Measurements from ENCODE around the gene KDM3A. TPM values are rescaled to one million over a fixed set of nuclear protein-coding genes. Genes with fewer than 3 reads are reported as not detected.

The KDM3A gene
- total RNA-seq, 1 donor: 28.9 TPM

DNA sequence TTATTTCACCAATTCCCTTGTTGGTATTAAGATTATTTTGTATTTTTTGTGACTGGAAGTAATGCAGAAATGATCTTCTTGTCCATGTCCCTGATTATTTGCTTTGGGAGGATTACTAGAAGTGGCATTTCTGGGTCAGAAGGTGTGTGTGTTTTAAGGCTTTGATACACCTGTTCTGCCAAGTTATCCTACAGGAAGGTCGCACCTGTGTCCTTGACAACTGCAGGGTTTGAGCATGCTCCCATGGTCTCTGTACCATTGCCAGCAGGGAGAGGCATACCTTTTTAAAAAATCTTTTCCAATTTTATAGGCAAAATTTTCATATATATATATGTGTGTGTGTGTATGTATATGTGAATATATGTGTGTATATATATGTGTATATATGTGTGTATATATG, 29.7 kb downstream of the KDM3A start:
- TF ChIP-seq, protein P1, sequence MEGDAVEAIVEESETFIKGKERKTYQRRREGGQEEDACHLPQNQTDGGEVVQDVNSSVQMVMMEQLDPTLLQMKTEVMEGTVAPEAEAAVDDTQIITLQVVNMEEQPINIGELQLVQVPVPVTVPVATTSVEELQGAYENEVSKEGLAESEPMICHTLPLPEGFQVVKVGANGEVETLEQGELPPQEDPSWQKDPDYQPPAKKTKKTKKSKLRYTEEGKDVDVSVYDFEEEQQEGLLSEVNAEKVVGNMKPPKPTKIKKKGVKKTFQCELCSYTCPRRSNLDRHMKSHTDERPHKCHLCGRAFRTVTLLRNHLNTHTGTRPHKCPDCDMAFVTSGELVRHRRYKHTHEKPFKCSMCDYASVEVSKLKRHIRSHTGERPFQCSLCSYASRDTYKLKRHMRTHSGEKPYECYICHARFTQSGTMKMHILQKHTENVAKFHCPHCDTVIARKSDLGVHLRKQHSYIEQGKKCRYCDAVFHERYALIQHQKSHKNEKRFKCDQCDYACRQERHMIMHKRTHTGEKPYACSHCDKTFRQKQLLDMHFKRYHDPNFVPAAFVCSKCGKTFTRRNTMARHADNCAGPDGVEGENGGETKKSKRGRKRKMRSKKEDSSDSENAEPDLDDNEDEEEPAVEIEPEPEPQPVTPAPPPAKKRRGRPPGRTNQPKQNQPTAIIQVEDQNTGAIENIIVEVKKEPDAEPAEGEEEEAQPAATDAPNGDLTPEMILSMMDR (IDR thresholded peaks at IDR 0.05; ENCODE audit: insufficient read depth, low read length): no peak
- DNase-seq (ENCODE audit: low read depth): no peak
- no peak overlapping the region for H3K4me3 ChIP-seq (ENCODE audit: low read depth, low read length)

DNA sequence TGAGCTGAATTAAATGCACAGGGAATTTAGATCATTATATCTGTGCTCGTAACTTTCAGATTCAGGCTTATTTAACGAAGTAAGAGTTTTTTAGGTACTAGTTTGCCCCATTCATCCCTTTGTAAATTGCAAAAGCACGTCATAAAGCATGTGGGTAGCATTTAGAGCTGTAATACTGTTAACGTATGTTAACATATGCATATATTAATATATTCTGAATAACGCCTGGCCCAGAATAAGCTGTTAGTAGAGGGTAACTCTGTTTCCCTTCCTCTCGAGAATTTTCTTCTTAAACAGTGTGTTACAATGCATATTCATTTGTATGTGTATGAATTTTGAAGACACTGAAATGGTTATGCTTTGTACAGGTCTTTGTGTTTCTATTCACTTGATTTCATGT, 30.5 kb downstream of the KDM3A start:
- H3K4me3 ChIP-seq (ENCODE audit: low read depth, low read length): no peak overlapping the region
- TF ChIP-seq, protein P1 (IDR thresholded peaks at IDR 0.05; ENCODE audit: insufficient read depth, low read length): no peak
- no peak for DNase-seq (ENCODE audit: low read depth)

DNA sequence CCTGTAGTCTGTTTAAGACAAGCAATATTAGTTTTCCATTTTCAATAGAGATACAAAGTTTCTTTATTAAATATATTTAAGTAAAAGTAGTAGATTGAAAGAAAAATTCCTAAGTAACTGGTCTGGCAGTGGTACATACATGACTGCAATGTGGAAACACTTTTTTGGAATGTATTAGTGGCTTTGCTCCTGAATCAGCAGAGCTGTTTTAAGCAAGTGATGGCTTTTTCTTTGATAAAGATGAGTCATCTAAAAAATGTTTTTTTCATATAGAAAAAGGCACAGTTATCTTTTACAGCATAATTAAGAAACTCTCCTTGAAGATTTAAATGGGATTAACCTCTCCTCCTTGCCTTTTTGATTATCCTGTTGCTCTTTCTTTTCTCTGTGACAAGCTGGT, 34.9 kb downstream of the KDM3A start:
- peak; percentile 84 for DNase-seq (ENCODE audit: low read depth)
- H3K4me3 ChIP-seq (ENCODE audit: low read depth, low read length): no peak overlapping the region
- TF ChIP-seq, protein P1 (IDR thresholded peaks at IDR 0.05; ENCODE audit: insufficient read depth, low read length): no peak

DNA sequence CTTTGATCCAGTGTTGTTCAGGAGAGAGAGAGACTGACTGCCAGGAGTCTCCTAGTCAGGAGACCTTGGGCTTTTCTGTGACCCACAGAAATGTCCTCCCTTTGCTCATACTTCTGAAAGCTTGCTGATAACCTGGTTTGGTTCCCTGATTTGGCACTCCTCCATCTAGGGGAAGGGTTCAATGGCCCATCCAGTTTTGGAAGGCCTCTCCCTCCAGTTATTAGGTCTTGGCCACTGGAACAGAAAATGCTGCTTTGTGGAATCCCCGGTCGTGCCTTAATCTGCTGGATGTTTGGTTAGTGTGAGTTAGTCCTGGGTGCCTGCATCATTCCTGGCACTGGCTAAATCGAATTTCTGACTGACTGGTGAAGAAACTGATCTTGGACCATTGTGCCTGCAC, 35.7 kb downstream of the KDM3A start:
- peak; percentile 60 for DNase-seq (ENCODE audit: low read depth)
- TF ChIP-seq, protein P1 (IDR thresholded peaks at IDR 0.05; ENCODE audit: insufficient read depth, low read length): no peak
- H3K4me3 ChIP-seq (ENCODE audit: low read depth, low read length): no peak overlapping the region

DNA sequence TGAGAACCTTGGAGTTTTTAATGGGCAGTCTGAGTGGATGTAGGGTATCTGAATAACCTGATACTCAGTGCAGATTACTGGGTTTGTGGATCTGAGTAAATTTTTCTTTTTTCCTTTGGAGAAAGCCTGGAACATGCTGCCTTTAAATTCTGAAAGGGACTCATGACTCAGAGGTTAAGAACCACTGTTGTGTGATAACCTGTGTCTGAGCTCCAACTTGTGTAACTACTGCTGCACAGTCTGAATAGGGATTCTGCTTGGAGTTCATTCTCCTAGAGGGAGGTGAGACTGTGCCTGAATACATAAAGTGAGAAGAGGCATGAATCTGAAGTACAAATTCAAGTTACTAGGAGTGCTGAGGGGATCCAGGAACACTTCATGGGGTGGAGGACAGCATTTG, 36.2 kb downstream of the KDM3A start:
- TF ChIP-seq, protein P1 (IDR thresholded peaks at IDR 0.05; ENCODE audit: insufficient read depth, low read length): no peak
- H3K4me3 ChIP-seq (ENCODE audit: low read depth, low read length): no peak overlapping the region
- peak; percentile 74 for DNase-seq (ENCODE audit: low read depth)

DNA sequence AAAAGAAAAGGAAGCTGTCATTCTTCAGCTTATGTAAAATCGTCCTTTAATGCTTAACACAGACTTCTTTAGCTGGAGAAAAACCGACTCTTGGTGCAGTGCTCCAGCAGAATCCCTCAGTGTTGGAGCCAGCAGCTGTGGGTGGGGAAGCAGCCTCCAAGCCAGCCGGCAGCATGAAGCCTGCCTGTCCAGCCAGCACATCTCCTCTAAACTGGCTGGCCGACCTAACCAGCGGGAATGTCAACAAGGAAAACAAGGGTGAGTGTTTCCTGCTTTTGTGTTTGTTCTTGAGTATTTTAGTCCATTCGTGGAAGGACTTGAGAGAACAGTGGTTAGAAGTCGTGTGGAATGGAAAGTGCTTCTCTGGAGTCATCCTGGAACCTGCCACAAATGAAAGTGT, 38.9 kb downstream of the KDM3A start:
- DNase-seq (ENCODE audit: low read depth): no peak
- TF ChIP-seq, protein P1 (IDR thresholded peaks at IDR 0.05; ENCODE audit: insufficient read depth, low read length): no peak
- H3K4me3 ChIP-seq (ENCODE audit: low read depth, low read length): no peak overlapping the region

DNA sequence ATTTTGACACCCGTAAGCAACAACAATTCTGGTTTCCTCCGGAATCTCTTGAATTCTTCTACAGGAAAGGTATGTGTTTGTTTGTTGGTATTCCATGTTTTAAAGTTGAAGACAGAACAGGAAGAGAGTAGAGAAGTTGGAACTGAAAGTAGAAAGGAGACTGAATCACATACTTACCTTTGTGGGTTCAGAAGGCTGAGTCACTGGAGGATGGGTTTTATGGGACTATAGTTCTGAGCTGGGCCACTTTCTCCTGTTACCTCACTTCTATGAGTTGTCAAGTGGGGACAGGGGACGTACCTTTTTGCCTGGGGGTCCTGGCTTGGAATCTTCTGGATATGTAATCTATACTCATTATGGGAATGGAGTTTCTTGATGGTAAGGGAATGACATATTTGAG, 40.9 kb downstream of the KDM3A start:
- DNase-seq (ENCODE audit: low read depth): no peak
- no peak overlapping the region for H3K4me3 ChIP-seq (ENCODE audit: low read depth, low read length)
- TF ChIP-seq, protein P1 (IDR thresholded peaks at IDR 0.05; ENCODE audit: insufficient read depth, low read length): no peak

All from fibroblast of the aortic adventitia (primary cell).